GM12872 (cell line): ENCODE results near the gene LCA5.

ENCODE experiments used
- TF ChIP-seq, protein P1 (sequence below): IDR thresholded peaks from 3 replicates; pipeline ENCODE4 v1.5.1; 2011; ENCODE audit warnings: low read depth, mild to moderate bottlenecking, low read length, moderate library complexity; ENCODE audit not compliant: insufficient read depth

LCA5 gene

DNA sequence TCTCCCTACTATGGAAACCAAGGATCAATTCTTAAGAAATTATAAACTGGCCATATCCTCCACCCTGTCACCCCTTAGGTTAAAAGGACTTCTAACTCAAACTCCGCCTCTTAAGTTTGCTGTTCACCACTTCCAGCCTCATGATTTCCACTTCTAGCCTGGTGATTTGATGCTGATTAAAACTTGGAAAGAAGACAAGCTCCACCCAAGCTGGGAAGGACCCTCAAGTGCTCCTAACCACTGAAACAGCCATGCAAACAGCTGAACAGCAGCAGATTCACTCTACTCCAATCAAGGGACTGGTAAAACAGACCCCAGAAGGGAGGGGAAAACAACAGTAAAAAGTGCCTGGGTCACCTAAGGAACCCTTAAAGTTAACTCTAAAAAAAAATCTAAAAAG is 10.3 kb downstream of the LCA5 start:
- TF ChIP-seq, protein P1, sequence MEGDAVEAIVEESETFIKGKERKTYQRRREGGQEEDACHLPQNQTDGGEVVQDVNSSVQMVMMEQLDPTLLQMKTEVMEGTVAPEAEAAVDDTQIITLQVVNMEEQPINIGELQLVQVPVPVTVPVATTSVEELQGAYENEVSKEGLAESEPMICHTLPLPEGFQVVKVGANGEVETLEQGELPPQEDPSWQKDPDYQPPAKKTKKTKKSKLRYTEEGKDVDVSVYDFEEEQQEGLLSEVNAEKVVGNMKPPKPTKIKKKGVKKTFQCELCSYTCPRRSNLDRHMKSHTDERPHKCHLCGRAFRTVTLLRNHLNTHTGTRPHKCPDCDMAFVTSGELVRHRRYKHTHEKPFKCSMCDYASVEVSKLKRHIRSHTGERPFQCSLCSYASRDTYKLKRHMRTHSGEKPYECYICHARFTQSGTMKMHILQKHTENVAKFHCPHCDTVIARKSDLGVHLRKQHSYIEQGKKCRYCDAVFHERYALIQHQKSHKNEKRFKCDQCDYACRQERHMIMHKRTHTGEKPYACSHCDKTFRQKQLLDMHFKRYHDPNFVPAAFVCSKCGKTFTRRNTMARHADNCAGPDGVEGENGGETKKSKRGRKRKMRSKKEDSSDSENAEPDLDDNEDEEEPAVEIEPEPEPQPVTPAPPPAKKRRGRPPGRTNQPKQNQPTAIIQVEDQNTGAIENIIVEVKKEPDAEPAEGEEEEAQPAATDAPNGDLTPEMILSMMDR: no peak

DNA sequence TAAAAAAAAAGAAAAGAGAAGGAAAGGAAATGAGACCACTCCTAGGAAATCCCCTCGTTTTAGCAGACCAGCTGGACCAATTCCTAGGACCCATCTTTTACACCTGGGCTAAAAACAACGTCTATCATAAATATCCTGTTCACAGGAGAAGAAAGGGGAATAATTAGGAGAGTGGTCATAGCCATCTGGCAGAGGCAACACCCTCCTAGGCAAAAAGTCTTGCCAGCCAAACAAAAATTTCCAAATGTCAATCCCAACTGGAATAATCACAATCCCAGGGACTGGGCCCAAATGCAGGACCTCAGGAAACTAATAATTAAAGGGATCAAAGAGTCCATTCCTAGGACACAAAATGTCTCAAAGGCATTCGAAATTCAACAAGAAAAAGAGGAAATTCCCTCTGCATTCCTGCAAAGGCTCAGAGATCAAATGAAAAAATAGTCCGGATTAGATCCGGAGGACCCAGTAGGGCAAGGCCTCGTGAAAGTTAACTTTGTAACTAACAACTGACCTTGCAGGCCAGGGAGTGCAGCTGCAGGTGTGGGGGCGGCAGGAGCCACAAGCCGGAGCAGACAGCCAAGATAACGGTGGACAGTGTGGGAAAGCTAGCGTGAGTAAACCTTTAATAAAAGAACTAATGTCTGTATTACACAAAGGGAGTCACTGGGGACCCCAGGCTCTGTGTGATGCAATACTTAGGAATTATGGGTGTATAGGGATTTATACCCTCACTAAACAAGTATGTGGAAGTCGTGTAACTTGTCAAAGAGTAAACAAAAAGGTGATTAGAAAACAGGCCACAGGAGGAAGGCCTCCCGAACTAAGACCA is 11.7 kb downstream of the LCA5 start:
- TF ChIP-seq, protein P1: no peak

DNA sequence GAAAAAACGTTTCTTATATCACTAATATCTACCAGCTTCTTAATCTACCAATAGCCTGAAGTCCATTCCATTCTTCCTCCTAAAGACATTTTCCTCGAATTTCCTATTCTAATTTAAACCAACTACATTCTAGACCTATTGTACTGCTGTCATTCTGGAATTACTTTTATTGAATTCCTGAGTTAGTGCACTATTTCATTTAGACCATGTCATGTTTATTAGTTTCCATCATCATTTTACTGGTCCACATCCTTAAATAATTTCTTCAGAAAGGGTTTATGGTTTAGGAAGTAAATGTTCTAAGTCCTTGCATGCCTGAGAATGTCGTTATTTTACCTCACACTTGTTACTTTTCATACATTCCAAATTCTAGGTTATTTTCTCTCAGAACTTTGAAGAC is 13.2 kb downstream of the LCA5 start:
- TF ChIP-seq, protein P1: no peak

DNA sequence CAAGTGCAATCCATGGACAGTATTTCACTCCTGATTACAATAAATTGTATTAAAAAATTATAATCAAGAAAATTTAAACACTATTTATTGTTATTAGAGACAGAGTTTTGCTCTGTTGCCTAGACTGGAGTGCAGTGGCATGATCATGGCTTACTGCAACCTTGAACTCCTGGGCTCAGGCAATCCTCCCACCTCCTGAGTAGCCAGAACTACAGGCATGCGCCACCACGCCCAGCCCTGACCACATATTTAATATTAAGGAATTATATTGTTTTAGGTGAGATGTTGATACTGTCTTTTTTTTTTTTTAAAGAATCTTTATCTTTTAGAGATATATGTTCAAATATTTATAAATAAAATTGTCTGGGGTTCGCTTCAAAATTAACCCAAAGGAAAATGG is 14.6 kb downstream of the LCA5 start:
- TF ChIP-seq, protein P1: no peak

DNA sequence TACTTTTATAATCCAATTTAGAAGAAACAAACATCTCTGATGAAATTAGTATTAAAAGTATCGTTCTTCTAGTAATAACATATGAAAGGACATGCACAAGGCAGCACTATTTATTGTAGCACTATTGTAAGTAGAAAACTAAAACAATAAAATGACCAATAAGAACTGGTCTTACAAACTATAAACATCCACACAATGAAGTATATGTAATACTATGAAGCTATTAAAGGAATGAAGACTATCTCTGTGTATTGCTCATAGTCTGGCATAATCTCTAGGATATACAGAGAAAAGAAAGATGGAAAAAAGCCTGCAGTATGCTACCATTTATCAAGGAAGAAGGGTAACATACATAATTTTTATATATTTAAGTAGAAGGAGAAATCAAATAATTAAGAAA is 16.7 kb downstream of the LCA5 start:
- TF ChIP-seq, protein P1: no peak

DNA sequence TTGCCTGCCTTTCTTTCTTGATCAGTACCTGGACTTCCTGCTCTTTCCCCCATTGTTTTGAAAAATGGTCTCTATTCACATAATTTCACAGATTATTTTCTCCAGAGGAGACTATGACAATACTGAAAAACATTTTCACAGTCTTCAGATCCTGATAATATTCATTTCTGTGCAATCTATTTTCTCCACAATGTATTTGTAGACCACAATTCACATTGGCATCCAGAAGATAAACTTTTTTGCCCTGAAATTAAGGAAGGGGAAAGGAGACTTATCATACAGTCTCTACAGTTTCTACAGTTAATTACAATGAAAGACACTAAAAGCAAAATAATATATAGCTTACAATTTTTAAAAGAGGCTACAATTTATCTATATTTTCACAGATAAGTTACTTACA is 18.4 kb downstream of the LCA5 start:
- TF ChIP-seq, protein P1: no peak

DNA sequence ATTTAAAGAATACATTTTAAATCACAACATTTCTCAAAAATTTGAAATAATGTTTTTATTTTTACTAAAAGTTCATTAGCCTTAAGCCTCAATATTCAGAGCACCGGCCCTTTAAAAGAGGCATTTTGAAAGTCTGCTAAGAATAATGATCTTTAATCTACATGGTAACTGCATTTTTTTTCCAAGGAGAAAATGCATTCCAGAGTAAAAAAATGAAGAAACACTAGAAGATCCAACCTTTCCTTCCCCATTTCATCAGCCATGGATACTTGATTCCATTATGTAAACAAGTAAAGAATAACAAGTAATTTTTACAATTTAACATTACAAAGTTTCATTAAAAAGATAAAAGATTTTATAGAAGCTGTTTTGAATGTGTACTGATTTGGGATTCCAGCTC is 21.8 kb downstream of the LCA5 start:
- TF ChIP-seq, protein P1: no peak
